Mesenchymal stem cell (in vitro differentiated cells and primary cell): Measurements from ENCODE around the gene KCNK18.

Experiments used
- DNase-seq: peaks from one replicate; pipeline ENCODE4 v3.0.0-alpha.2; 2013
- H2AFZ ChIP-seq: one replicate; pipeline ENCODE4 v1.6.1; 2013; ENCODE audit warnings: low read depth, mild to moderate bottlenecking, control low read depth, inconsistent platforms, low read length, moderate library complexity
- H2AK5ac ChIP-seq: 2 replicates; pipeline ENCODE4 v1.6.1; 2013; ENCODE audit warnings: low read length, moderate library complexity, mild to moderate bottlenecking, inconsistent platforms; ENCODE audit not compliant: severe bottlenecking
- H2BK120ac ChIP-seq: one replicate; pipeline ENCODE4 v1.6.1; 2013; ENCODE audit warnings: low read depth, mild to moderate bottlenecking, inconsistent platforms, low read length, moderate library complexity
- H2BK12ac ChIP-seq, 2 experiments: one replicate each; pipeline ENCODE4 v1.6.1; 2013; ENCODE audit warnings: inconsistent platforms in 2 of 2, low read length in 2 of 2, mild to moderate bottlenecking in 2 of 2, moderate library complexity in 2 of 2, control low read depth in 1 of 2
- H2BK15ac ChIP-seq: one replicate; pipeline ENCODE4 v1.6.1; 2013; ENCODE audit warnings: mild to moderate bottlenecking, low read depth, inconsistent platforms; ENCODE audit not compliant: poor library complexity, severe bottlenecking
- H2BK5ac ChIP-seq: 2 replicates; pipeline ENCODE4 v1.6.1; 2013; ENCODE audit warnings: low read depth, mild to moderate bottlenecking, low read length, control low read depth, inconsistent platforms; ENCODE audit not compliant: poor library complexity, severe bottlenecking
- H3K14ac ChIP-seq, 2 experiments: one replicate each; pipeline ENCODE4 v1.6.1; 2013; ENCODE audit warnings: inconsistent platforms in 2 of 2, low read length in 2 of 2, control low read depth in 1 of 2, mild to moderate bottlenecking in 1 of 2, moderate library complexity in 1 of 2
- H3K18ac ChIP-seq, 2 experiments: one replicate each; pipeline ENCODE4 v1.6.1; 2013; ENCODE audit warnings: inconsistent platforms in 2 of 2, low read length in 2 of 2, control low read depth in 1 of 2, low read depth in 1 of 2, mild to moderate bottlenecking in 1 of 2
- H3K23ac ChIP-seq, 2 experiments: one replicate each; pipeline ENCODE4 v1.6.1; 2013; ENCODE audit warnings: inconsistent platforms in 2 of 2, low read length in 2 of 2, mild to moderate bottlenecking in 2 of 2, moderate library complexity in 2 of 2, control low read depth in 1 of 2
- H3K27ac ChIP-seq: 2 replicates; pipeline ENCODE4 v1.5.1; 2013; ENCODE audit warnings: mild to moderate bottlenecking, moderate library complexity, low read length, control low read depth, inconsistent platforms; ENCODE audit not compliant: poor library complexity, severe bottlenecking
- H3K27me3 ChIP-seq, 2 experiments: 2 replicates each; pipeline versions ENCODE4 v1.6.1 to v1.7.0; 2013; ENCODE audit warnings: low read length in 2 of 2, mild to moderate bottlenecking in 2 of 2, moderate library complexity in 2 of 2, control low read depth in 1 of 2, inconsistent platforms in 1 of 2; ENCODE audit not compliant: control insufficient read depth in 1 of 2, insufficient read depth in 1 of 2
- H3K36me3 ChIP-seq, 2 experiments: 2 replicates each; pipeline versions ENCODE4 v1.6.1 to v1.7.0; 2013; ENCODE audit warnings: low read length in 2 of 2, control low read depth in 1 of 2, inconsistent platforms in 1 of 2, low read depth in 1 of 2, mild to moderate bottlenecking in 1 of 2; ENCODE audit not compliant: insufficient read depth in 2 of 2, control insufficient read depth in 1 of 2
- H3K4ac ChIP-seq, 2 experiments: one replicate each; pipeline ENCODE4 v1.6.1; 2013; ENCODE audit warnings: inconsistent platforms in 2 of 2, low read length in 2 of 2, mild to moderate bottlenecking in 2 of 2, moderate library complexity in 2 of 2, control low read depth in 1 of 2, low read depth in 1 of 2
- H3K4me1 ChIP-seq: 2 replicates; pipeline ENCODE4 v1.6.1; 2013; ENCODE audit warnings: low read depth, low read length, control low read depth; ENCODE audit not compliant: control insufficient read depth, insufficient read depth
- H3K4me2 ChIP-seq: 2 replicates; pipeline ENCODE4 v1.6.1; 2013; ENCODE audit warnings: low read length, mild to moderate bottlenecking, inconsistent platforms; ENCODE audit not compliant: poor library complexity, severe bottlenecking
- H3K4me3 ChIP-seq, 2 experiments: 2 replicates each; pipeline versions ENCODE4 v1.5.1 to v1.7.0; 2013; ENCODE audit warnings: low read length in 2 of 2, mild to moderate bottlenecking in 2 of 2, control low read depth in 1 of 2, low read depth in 1 of 2; ENCODE audit not compliant: insufficient read depth in 1 of 2
- H3K79me1 ChIP-seq: replicated peaks from 2 replicates; pipeline ENCODE4 v1.6.1; 2013; ENCODE audit warnings: mild to moderate bottlenecking, control low read depth, low read length, inconsistent platforms; ENCODE audit not compliant: poor library complexity, severe bottlenecking
- H3K9ac ChIP-seq: 2 replicates; pipeline ENCODE4 v1.7.0; 2013; ENCODE audit warnings: mild to moderate bottlenecking, low read length, moderate library complexity
- H3K9me3 ChIP-seq: 2 replicates; pipeline ENCODE4 v1.7.0; 2013; ENCODE audit warnings: mild to moderate bottlenecking, low read length; ENCODE audit not compliant: control insufficient read depth
- H4K8ac ChIP-seq: one replicate; pipeline ENCODE4 v1.6.1; 2013; ENCODE audit warnings: inconsistent platforms, mild to moderate bottlenecking, low read length, moderate library complexity
- H4K91ac ChIP-seq: one replicate; pipeline ENCODE4 v1.6.1; 2013; ENCODE audit warnings: mild to moderate bottlenecking, low read length, inconsistent platforms
- WGBS: methylation state at CpG from one replicate; pipeline ENCODE4 v1.1.7; 2013; ENCODE audit warnings: mixed read lengths; 5-methylcytosine and 5-hydroxymethylcytosine counted together

Gene KCNK18

DNA sequence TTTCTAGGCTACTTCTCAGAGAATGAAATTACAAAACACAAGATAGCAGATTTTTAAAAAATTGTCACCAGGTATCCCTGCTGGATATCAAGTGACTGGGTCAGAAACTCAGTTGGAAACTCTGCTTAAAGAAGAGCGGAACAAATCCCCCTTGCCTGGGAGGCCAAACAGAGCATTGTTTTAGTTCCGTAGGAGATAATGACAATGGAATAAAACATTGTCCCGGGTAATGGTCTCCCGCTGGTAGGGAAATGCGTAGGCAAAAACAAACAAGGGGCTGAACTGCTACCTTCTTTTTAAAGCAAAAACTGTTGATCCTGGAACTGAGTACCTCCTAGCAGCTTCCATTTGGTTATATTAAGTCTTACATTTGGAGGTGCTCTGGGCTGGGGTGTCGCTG, 37.9 kb upstream of the KCNK18 start:
- H2BK15ac ChIP-seq, result no peak overlapping the region
- no peak overlapping the region for H3K18ac ChIP-seq
- no peak overlapping the region for H2AK5ac ChIP-seq
- H2BK5ac ChIP-seq, result no peak overlapping the region
- peaks cover 3% of the 10 kb centered on the region for H3K9me3 ChIP-seq
- H3K4me3 ChIP-seq, result no peak overlapping the region
- no peaks in the 10 kb centered on the region for H3K79me1 ChIP-seq
- no peak overlapping the region for H2BK120ac ChIP-seq
- no peak overlapping the region for H3K14ac ChIP-seq
- H3K27ac ChIP-seq, result no peak overlapping the region
- WGBS, result 7% methylated on average over 5 of the region's 6 CpGs
- no peak overlapping the region for H4K8ac ChIP-seq
- no peak overlapping the region for H4K91ac ChIP-seq
- no peak overlapping the region for H2BK12ac ChIP-seq
- no peak overlapping the region for H3K4me2 ChIP-seq
- no peak for DNase-seq
- no peak overlapping the region for H3K4ac ChIP-seq
- H3K9ac ChIP-seq, result no peak overlapping the region
- no peak overlapping the region for H3K23ac ChIP-seq
- H3K27me3 ChIP-seq, result peaks cover 89 to 90% of the 10 kb centered on the region in 2 experiments
- H3K36me3 ChIP-seq, result no peaks in the 10 kb centered on the region
- H2AFZ ChIP-seq, result no peak overlapping the region
- peaks cover 11% of the 10 kb centered on the region for H3K4me1 ChIP-seq

DNA sequence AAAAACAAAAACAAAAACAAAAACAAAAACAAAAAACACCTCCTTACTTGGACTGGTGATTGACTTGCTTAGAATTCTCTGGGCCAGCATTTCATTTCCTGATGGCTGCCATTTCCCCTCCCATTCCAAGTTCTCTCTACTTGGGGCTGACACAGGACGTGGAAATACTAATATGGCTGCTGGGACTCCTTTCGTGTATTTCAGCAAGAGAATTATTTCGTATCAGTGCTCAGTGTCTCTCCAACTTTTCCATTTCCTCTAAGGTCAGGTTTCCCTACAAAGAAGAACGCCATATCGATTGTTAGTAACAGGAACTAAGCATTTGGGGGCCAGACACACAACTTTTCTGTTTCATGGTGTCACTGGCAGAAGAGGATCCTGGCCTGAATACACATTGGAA, 36.7 kb upstream of the KCNK18 start:
- no peaks in the 10 kb centered on the region for H3K36me3 ChIP-seq
- H2BK120ac ChIP-seq, result no peak overlapping the region
- no peak overlapping the region for H4K8ac ChIP-seq
- peaks cover 3% of the 10 kb centered on the region for H3K9me3 ChIP-seq
- DNase-seq, result no peak
- WGBS, result 8% methylated on average over 5 of the region's 5 CpGs
- no peak overlapping the region for H3K4me2 ChIP-seq
- no peak overlapping the region for H3K27ac ChIP-seq
- H2BK15ac ChIP-seq, result no peak overlapping the region
- no peaks in the 10 kb centered on the region for H3K79me1 ChIP-seq
- peaks cover 89 to 92% of the 10 kb centered on the region in 2 experiments for H3K27me3 ChIP-seq
- H2BK12ac ChIP-seq, result no peak overlapping the region
- H3K14ac ChIP-seq, result no peak overlapping the region
- H4K91ac ChIP-seq, result no peak overlapping the region
- H3K4me1 ChIP-seq, result peaks cover 16% of the 10 kb centered on the region
- no peak overlapping the region for H2AK5ac ChIP-seq
- no peak overlapping the region for H2BK5ac ChIP-seq
- no peak overlapping the region for H3K23ac ChIP-seq
- no peak overlapping the region for H3K4me3 ChIP-seq
- H3K18ac ChIP-seq, result no peak overlapping the region
- no peak overlapping the region for H3K4ac ChIP-seq
- H2AFZ ChIP-seq, result no peak overlapping the region
- H3K9ac ChIP-seq, result no peak overlapping the region

DNA sequence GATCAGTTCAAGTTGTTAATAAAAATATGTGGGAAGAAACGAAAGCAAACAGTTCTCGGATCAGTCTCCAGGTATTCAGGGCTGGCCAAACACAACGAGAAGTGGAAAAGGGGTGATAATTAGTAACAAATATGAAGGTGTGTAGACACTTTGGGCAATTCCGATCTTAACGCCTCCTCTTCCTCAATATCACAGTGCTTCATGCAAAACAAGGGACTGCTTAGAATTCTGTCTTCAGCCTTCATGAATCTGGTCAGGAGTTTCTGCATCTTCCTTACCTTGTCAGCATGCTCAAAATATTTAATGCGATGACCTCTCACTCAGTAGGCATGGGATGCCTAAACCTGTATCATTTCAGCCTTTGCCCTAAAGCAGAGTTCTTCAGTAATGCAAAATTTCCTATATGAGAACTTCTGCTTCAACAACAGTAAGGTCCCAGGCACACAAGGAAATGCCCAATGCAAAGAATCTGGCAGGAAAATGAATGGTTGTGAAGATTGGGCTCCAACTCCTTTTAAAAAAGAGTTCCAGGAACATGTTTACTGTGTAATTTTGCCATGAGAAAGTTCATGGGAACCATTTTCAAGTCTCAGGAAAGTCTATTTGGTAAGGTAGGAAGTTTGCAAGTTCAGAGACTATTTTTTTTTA, 35.8 kb upstream of the KCNK18 start:
- 12% methylated on average over 6 of the region's 6 CpGs for WGBS
- Histone ChIP-seq H3K79me1 (no peaks in the 10 kb centered on the region), H3K9me3 (peaks cover 3% of the 10 kb centered on the region), H3K9ac (no peak overlapping the region), H3K27me3 (peaks cover 91 to 97% of the 10 kb centered on the region in 2 experiments), H4K91ac (no peak overlapping the region), H3K4me1 (peaks cover 20% of the 10 kb centered on the region), H4K8ac (no peak overlapping the region), H2BK12ac (no peak overlapping the region), H3K14ac (no peak overlapping the region), H3K23ac (no peak overlapping the region), H2BK120ac (no peak overlapping the region), H2AK5ac (no peak overlapping the region), H2BK5ac (no peak overlapping the region), H2AFZ (no peak overlapping the region), H3K4me2 (no peak overlapping the region), H3K4ac (no peak overlapping the region), H2BK15ac (no peak overlapping the region), H3K4me3 (no peak overlapping the region), H3K27ac (no peak overlapping the region), H3K18ac (no peak overlapping the region), H3K36me3 (no peaks in the 10 kb centered on the region)
- DNase-seq, result no peak

DNA sequence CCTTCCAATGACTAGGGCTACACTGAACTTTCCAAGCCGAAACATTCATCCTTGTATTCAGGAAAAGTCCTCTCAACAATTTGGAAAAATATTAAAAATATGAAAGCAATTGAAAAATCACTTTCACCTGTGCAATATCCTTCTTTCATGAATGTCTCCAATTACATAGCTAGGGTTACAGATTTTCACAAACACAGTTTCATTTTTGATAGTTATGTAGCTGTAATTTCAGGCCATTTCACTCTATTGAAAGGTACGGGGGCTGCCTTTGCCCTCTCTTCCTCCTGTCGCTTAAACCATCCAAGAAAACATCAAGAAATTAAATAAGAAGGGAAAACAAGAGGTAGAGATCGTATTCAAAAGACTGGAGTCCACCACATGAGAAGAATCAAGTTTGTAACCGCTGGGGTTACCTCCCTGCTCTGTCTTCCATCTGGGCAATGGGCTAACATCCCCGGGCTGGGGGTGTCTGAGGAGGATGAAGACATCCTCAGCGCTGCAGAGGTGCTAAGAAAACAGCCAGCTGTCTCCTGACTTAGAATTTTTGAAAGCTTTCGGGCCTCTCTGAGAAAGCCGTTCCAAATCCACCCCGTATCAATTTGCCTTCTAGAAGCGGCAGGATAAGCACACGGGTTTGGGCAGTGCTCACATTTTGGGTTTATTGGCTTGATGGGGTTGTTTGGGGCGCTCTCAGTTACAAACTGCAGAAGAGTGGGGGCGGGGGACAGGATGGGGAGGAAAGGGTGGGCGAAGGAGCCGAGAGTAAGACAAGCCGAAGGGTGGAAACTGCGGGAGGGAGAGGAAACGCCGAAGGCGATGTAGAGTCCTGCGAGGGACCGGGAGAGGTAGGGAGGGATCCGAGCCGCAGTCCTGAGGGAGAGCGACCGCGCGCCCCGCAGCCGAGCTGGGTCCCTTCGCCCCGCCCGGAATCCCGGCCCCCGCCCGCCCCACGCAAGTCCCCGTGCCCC, 34.9 kb upstream of the KCNK18 start:
- Histone ChIP-seq H3K27ac (no peak overlapping the region), H3K18ac (no peak overlapping the region), H3K4ac (no peak overlapping the region), H3K23ac (no peak overlapping the region), H3K4me2 (peak overlapping the region; percentile 37), H2BK120ac (no peak overlapping the region), H2BK5ac (no peak overlapping the region), H2AFZ (no peak overlapping the region), H2BK12ac (no peak overlapping the region), H3K9ac (no peak overlapping the region), H3K4me3 (no peak overlapping the region), H3K27me3 (peaks cover 93 to 98% of the 10 kb centered on the region in 2 experiments), H4K91ac (no peak overlapping the region), H2BK15ac (no peak overlapping the region), H3K9me3 (peaks cover 3% of the 10 kb centered on the region), H3K4me1 (peaks cover 22% of the 10 kb centered on the region), H4K8ac (no peak overlapping the region), H3K79me1 (no peaks in the 10 kb centered on the region), H2AK5ac (no peak overlapping the region), H3K36me3 (no peaks in the 10 kb centered on the region), H3K14ac (no peak overlapping the region)
- no peak for DNase-seq
- WGBS, result 4% methylated on average over 28 of the region's 39 CpGs
